GM19455 (cell line): ENCODE results near the gene MRPL10.

Source experiments
- ATAC-seq: cut with Tn5 transposase; IDR thresholded peaks from one replicate; pipeline ENCODE4 v1.9.1; 2021; ENCODE audit not compliant: unreplicated experiment

Gene MRPL10

DNA sequence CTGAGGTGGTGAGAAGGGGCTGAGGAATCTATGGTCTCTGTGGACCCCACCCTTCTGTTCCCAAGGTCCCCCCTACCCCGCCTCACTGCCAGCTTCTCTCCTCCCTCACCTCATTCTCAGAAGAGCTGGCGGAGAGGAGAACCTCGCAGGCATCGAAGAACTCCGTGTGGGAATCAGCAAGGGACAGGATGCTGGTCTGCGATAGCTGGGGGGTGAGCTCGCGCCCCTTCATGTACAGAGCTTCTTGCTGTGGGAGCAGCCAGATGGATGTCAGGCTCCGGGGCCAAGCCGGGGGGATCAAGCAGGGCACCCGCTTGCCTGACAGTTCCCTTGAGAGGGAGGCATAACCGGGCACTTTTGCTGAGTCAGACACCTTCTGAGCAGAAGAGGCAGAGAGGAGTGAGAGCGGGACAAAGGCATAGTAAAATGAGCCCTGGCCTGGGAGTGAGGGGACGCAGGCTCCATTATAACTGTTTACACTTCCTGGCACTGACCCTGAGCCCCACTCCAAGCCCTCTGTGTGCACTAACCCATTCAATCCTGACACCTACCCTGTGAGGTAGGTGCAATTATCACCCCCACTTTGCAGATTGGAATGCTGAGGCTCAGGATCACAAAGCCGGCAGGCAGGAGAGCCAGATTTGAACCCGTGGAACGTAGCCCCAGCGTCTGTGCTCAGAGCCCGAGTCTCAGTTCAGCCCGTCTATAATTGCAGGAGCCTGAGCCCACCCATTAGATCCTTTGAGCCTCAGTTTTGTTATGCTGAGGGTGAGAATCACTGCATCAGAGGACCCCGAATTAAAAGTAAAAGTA lies 16.0 kb downstream of the MRPL10 start:
- no peak for ATAC-seq

DNA sequence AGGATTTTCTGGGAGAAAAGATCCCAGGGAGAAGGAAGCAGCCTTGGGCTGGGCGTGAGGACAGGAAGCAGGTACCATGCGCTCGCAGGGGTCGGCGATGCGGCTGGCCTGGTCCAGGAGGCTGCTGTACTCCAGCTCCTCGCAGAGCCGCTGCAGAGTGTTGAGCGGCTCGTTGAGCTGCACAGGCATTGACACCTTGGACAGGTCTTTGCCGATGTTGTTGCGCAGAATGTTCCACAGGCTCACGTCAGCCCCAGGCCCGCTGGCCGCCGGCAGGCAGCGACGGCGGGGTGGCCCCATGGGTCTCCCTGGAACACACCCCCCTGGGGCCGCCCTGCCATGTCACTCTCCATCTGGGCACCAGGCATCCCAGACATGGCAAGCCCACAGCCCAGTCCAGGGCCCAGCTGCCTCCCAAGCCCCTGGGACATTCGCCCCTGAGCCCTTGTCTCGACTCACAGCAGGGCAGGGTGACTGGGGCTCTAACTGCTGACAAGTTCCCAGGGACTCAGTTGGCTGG lies 17.8 kb downstream of the MRPL10 start:
- ATAC-seq = no peak

DNA sequence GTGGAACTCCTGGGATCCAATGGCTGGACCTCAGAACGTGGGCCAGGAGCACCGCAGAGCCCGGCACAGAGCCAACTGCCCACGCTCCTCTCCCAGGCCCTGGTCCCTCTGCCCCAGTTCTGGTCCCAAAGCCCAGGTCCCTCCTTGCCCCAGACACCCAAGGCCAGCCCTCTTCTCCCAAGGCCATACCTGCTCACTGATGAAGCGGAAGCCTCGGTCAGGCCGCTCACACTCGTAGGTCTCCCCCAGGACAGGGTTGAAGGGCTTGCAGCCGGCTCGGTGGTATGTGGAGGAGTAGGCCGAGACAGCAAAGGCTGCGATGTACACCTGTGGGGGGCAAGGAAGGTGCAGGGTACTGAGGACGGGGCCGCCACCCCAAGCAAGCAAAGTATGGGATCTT lies 18.3 kb downstream of the MRPL10 start:
- ATAC-seq = no peak

DNA sequence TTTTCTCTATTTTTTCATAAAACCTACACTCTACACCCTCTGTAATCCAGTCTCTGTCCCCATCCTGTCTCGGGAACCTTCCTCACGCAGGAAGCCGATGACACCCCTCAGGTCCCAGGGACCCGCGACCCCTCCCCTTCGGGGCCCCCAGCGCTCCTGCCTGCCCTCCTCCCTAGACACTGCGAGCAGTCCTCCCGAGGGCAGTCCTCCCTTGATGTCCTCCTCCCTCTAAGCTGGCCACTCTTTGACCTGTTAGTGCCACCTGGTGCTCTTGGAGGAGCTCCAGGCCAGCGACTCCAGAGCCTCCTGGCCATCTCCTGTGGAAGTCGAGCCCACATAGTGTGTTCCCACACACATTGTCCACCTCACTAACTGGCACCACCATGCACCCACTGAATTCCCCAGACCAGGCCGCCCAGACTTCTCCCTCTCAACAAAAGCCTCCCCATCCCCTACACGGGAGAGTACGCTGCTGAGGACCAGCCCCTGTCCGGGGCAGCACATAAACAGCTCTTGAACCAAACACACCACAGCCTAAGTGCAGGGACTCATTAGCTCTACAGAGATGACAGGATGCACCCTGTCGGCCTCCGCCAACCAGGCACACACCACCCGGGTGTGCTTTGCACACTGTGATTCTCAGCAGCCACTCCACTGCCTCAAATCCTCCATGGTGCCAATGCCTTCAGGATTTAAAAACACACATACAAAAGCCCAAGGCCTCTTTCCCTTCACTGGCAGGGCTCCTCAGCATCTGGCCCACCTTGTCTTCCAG lies 19.0 kb downstream of the MRPL10 start:
- no peak for ATAC-seq

DNA sequence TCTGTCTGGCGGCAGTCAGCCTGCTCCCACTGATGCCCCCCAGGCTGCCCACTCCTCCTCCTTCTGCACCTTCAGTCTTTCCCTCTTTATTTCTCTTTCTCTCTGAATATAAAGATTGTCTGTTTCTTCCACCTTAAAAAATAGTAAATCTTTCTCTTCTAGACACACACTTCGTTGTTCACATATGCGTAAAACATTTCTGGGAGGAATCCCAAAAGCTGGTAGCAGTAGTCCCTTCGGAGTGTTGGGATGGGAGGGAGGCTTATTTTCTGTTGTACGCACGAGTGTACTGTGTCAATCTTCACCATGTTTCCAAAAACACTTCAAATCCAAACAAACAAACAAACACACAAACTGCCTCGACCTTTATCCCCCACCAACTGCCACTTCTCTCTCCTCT lies 19.6 kb downstream of the MRPL10 start:
- no peak for ATAC-seq

DNA sequence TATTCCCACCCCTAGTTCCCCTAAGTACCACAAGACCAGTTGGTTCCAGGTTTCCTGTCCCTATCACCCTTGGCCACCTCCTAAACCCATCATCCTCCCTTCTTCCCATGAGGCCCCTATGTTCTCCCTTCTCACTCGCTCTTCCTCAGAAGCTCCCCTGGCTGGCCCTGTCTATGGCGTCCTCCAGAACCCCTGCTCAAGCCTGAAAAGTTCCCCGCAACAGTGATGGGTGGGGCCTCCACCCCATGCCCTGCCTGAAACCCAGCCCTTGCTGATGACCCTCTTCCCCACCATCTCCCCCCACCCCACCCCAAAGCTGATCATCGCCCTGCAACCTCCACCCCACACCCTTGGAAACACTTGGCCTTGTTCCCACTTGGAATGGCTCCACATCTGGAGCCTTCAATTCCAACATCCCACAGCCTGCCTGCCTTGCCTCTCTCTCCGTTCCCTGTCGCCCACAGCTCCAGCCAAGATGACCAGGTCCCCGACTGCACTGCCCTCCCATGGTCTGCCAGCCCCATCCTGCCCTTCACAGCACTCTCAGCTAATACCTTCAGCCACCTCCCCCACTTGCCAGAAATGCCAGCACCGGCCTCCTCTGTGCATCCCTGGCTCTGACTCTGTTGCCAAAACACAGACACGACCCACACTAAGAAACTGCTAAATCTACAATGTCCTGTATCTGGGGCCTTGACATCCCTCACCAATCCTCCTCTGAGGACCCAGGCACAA lies 20.3 kb downstream of the MRPL10 start:
- no peak for ATAC-seq

DNA sequence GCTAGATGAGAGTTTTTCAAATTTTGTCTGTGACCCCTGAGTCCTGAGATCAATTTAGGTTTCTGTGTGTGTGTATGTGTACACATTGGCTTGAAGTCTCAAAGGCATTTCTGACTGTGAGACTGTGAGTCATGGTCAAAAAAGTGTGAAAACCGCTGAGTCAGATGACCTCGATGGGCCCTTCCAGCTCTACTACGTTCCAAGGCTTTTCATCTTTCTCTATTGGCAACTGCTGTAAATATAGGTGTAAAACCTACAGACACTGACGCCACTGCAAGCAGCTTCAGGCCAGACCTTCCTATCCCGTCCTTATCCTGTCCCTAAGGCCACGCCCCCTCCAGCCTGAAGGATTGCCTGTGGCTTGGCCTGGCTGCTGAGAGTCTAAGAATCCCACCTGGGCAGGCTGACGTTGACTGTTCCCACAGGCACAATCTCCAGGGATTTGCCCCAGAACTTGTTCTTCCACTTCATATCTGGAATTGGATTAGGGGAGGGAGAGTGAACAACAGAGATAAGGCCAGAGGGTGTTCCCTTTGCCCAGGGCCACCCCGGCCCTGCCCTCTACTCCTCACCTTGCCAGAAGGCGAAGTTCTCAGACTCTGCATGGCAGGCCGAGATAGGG lies 21.0 kb downstream of the MRPL10 start:
- no peak for ATAC-seq

DNA sequence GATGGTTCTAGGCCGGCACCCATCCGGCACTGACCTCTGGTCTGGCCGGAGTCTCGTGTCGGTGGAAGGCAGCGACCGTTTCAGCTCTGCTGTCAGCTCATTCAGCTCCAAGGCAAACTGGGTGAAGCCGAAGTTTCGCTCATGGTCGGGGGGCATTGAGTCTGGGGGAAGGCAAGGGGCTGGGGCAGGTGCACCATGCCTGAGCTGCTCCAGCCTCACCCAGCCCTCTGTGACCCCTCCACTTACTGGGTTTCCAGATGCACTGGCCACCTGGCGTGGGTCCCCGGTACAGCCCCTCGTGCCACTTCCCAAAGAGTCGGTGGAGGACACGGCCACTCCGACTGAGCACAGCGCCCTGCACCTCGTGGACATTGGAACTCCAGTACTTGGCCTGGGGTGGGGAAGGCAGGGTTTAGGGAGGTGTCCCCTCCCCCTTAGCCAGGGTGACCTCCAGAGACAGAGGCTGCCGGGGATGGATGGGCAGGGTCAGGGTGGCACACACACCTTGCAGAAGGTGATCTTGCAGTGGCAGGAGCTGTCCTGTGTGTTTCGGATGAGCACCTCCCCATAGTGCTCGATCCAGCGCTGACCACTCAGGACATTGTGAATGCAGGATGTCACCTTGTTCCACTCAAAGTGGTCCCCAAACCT lies 22.4 kb downstream of the MRPL10 start:
- ATAC-seq = no peak

DNA sequence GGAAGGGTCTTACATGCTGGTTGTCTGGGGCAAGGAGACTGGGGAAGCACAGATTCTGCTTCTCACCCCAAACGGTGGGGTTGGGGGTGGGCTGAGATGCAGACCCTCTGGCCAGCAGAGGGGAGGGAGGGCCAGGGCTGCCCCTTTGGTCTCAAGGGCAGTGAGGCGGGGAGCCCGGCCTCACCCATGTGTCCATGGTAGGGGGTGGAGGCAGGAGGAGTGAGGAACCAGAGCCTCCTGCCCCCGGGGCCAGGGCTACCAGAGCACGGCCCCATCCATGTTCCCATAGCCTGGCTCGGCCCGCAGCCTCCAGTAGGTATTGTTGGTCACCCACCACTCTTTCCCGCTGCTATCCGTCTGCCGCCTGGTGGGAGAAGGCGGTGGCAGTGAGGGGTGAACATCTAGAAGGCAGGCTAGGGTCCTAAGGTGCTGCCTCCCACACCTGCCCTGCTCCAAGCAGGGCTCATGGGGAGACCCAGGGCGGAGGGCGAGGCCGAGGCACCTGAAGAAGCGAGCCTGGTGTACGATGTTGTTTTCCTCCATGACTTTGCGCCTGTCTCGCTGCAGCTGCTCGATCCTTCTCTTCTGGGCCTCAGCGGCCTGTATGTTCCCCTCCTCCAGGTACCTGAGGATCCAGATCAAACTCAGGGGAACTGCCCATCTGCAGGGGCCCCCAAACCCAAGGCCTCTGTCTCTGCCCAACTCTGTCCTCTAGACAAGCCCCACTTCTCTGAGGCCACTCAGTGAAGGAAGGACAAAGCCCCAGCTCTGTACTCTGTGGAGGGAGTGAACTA lies 23.1 kb downstream of the MRPL10 start:
- no peak for ATAC-seq

DNA sequence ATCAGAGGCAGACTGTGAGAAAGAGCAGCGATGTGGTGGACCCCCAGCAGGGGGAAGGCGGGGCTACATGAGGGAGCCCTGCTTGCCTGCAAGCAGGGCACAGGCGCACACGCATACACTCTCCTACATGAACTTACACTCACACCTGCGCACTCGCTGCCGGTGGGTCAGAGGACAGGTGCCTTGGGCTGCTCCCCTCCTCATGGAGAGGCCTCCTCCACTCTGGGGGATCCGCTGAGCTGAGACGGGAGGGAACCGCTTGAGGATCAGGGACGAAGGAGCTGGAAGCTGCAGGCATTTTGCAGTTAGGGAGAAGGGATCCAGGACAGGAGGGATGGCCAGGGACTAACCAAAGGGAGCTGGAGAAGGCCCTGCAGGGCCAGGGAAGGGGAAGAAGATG lies 23.9 kb downstream of the MRPL10 start:
- no peak for ATAC-seq

DNA sequence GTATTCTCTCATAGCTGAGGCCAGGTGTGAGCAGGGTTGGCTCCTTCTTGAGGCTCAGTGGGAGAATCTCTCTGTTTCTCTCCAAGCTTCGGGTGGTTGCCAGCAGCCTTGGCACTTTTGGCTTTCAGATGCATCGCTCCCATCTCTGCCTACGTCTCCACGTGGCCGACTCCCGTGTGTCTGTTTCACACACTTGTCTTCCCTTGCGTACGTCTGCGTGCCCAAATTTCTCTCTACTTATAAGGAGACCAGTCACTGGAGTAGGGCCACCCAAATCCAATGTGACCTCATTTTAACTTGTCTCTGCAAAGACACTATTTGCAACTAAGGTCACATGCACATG lies 24.5 kb downstream of the MRPL10 start:
- no peak for ATAC-seq

DNA sequence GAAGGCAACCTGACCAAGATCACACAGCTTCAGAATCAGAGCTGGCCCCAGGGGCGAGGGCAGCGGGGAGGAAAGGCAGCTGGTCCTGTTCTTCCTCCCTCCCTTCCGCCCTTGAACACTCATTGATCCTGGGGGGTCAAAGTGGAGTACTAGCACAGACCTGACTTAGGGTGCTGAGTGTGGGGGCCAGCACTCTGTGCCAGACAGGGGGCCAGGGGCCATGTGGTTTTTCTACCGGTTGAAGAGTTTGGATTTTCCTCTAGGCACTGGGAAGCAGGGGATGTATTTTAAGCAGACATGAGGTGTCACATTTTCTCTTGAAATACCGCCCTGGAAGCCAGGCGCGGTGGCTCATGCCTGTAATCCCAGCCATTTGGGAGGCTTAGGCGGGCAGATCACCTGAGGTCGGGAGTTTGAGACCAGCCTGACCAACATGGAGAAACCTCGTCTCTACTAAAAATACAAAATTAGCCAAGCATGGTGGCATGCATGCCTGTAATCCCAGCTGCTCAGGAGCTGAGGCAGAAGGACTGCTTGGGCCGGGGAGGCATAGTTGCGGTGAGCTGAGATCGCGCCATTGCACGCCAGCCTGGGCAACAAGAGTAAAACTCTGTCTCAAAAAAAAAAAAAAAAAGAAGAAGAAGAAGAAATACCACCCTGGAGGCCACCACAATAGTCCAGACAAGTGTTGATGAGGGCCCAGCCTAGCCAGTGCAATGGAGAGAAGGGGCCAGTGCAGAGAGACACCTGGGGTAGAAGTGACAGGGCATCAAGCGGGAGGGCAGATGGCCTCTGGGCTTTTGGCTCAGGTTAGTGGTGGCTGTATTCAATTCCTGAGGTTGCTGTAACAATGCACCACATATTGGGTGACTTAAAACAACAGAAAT lies 25.1 kb downstream of the MRPL10 start:
- no peak for ATAC-seq

DNA sequence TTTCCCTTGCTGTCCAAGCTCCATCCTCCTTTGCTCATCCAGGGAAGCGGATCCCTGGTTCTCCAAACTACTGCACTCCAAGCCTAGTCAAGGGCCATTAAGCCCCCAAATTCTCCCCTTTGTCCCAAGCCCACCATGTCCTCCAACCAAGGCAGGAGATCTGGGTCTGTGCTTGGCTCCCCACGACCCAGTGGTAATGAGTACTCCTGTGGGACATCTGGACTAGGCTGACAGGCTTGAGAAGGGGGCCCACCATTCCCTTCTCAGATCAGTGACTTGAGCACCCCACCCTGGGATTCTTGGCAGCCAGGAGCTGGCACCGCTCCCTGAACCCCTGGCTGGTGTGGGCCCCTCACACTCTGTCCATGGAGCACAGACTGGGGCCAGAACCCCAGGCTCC lies 26.9 kb downstream of the MRPL10 start:
- ATAC-seq = no peak

DNA sequence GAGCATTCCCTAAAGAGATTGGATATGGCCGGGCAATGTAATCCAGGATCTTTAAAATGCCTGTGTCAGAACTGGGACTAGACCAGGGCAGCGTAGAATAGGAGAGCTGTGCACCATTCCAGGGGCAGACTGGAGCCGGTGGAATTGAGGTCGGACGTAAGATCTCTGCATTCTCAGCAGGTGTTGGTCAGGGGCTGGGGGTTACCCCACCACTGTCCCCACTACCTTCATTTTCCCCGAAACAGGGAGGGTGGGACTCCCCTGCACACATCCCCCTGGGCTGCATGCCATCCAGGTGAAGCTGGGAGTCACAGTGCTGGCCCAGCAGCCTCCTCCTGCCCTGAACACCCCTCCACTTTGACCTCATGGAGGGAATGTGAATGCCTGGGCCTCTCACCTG lies 27.6 kb downstream of the MRPL10 start:
- ATAC-seq = no peak

DNA sequence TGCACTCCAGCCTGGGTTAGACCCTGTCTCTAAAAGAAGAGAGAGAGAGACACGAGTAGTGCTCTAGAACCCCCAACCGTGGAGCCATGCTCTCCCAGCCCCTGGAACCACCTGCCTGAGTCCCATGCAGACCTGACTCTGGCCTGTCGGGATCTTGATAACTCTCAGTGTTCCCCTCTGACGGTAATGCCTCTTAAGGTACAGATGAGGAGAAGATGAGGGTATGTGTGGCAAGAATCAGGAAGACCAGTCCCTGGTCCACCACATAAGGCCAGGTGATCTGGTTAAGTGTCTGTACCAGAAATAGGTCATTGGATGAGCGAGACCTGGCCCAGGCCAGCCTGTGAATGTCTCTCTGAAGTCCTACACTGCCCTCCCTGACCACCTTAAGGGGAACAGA lies 28.1 kb downstream of the MRPL10 start:
- ATAC-seq = no peak

DNA sequence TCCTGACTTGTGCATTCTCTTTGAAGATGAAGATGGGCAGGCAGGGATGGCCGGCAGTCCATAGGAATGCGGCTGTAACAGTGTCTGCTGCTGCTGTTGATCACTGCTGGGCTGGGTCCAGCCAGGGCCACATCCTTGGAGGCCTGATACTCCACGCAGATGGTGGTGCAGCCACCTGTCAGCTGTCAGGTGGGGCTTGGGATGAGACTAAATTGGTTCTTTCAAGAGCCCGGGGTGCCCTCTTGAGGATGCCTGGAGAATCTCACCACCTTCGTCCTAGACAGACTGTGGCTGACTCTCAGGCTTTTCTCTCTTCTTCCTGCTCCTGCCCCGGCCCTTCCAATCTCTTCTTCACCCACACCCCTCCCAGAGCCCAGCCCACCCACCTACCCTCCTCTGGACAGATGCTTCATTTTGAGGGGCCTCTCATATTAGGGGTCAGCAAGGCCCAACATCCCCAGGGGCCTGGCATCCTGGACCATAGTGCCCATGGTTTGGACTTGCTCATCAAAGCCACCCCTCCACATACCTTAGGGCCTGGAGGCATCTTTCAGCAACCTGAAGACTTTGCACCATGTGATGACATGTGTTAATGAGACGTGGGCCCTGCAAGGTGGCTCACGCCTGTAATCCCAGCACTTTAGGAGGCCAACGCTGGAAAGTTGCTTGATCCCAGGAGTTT lies 28.9 kb downstream of the MRPL10 start:
- ATAC-seq = no peak

DNA sequence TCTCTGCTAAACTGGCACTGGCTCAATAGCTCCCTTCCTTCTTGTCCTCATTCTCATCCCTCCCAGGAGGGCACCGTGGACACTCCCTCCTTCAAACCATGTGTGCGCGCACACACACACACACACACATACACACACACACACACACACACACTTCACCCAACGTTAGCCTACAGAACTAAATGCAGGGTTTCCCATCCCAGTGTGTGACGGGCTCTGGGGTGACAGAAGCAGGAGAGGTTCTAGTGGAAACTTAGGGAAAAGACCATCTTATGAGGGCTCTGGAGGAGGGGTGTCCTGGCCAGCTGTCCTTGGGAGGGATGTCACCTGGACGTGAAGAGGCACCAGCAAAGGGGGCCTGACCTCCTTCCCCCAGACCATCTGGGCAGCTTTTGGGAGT lies 29.4 kb downstream of the MRPL10 start:
- ATAC-seq = no peak

DNA sequence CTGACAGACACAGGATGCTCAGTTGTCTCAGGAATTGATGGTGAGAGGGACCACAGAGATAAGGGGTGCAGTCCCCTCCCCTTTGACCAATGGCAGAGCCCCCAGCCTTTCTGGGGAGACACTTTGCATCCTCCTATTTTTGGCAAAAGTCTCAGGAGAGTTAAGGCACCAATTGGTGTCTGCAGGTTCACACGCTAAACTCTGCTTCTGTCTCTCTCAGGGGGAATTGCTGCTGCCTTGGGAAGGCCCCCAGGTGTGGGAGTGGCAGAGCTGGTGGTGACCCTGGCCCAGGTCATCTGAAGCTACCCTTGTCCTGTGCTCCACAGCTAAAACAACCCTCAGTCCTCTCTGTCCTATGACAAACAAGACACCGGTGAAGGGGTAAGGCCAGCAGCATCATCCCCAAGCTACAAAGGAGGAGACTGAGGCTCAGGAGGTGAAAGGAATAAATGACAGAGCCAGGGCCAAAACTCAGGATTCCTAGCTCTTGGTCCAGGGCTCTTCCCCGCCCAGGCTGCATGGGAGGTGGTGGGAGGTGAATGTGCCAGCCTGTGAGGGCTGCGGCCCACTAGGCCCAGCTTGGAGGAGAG lies 30.1 kb downstream of the MRPL10 start:
- ATAC-seq = no peak
